Neural cell (in vitro differentiated cells): Measurements from ENCODE around the gene CCM2L. TPM values are rescaled to one million over a fixed set of nuclear protein-coding genes. Genes with fewer than 3 reads are reported as not detected.

Experiments used
- H2AFZ ChIP-seq: fragments of 200-600, 300-800 bp; sonication (generic), shearing (Covaris generic); 2 replicates; pipeline ENCODE4 v1.6.0; 2014; ENCODE audit warnings: low read depth, mild to moderate bottlenecking, antibody characterized with exemption, low read length, moderate library complexity
- H3F3A ChIP-seq: fragments of 200-600 bp; shearing (Covaris generic); 2 replicates; pipeline ENCODE4 v1.6.1; 2016; ENCODE audit warnings: mild to moderate bottlenecking, moderate library complexity, mixed read lengths, antibody characterized with exemption, low read length; ENCODE audit not compliant: insufficient read depth, poor library complexity, severe bottlenecking
- H3K27ac ChIP-seq: fragments of 200-600, 300-800 bp; sonication (generic), shearing (Covaris generic); 2 replicates; pipeline ENCODE4 v1.5.1; 2014; ENCODE audit warnings: mild to moderate bottlenecking, low read length, moderate library complexity
- H3K27me3 ChIP-seq: fragments of 300-800, 200-600 bp; sonication (generic), shearing (Covaris generic); 2 replicates; pipeline ENCODE4 v1.6.0; 2014; ENCODE audit warnings: mild to moderate bottlenecking, low read depth, low read length, moderate library complexity; ENCODE audit not compliant: insufficient read depth
- H3K36me3 ChIP-seq: fragments of 300-800, 200-600 bp; sonication (generic), shearing (Covaris generic); 2 replicates; pipeline ENCODE4 v1.5.1; 2014; ENCODE audit warnings: mild to moderate bottlenecking, antibody characterized with exemption, low read length, moderate library complexity; ENCODE audit not compliant: insufficient read depth
- H3K4me2 ChIP-seq: fragments of 300-800, 200-600 bp; sonication (generic), shearing (Covaris generic); 2 replicates; pipeline ENCODE4 v1.6.0; 2014; ENCODE audit warnings: mild to moderate bottlenecking, low read length
- H3K4me3 ChIP-seq: fragments of 300-800, 200-600 bp; sonication (generic), shearing (Covaris generic); 2 replicates; pipeline ENCODE4 v1.5.1; 2014; ENCODE audit warnings: mild to moderate bottlenecking, low read length, moderate library complexity
- H3K79me2 ChIP-seq: fragments of 200-600 bp; shearing (Covaris generic); replicated peaks from 2 replicates; pipeline ENCODE4 v1.6.0; 2014; ENCODE audit warnings: mild to moderate bottlenecking, low read length, moderate library complexity; ENCODE audit not compliant: insufficient read depth
- H3K9ac ChIP-seq: fragments of 300-800, 200-600 bp; sonication (generic), shearing (Covaris generic); 2 replicates; pipeline ENCODE4 v1.6.1; 2016; ENCODE audit warnings: mild to moderate bottlenecking, low read length, mixed read lengths
- H3K9me2 ChIP-seq: fragments of 200-600 bp; shearing (Covaris generic); 2 replicates; pipeline ENCODE4 v1.6.1; 2016; ENCODE audit warnings: mild to moderate bottlenecking, low read length, mixed read lengths; ENCODE audit not compliant: insufficient read depth
- H3K9me3 ChIP-seq: fragments of 200-600, 300-800 bp; sonication (generic), shearing (Covaris generic); 2 replicates; pipeline ENCODE4 v1.6.1; 2016; ENCODE audit warnings: mild to moderate bottlenecking, mixed run types, low read length, moderate library complexity, mixed read lengths
- H4K20me1 ChIP-seq: fragments of 200-600 bp; shearing (Covaris generic); 2 replicates; pipeline ENCODE4 v1.6.1; 2016; ENCODE audit warnings: mild to moderate bottlenecking, mixed run types; ENCODE audit not compliant: insufficient read depth
- EP300 ChIP-seq: fragments of 450-650 bp; conservative IDR thresholded peaks from 2 replicates; pipeline ENCODE4 v1.6.1; 2014; ENCODE audit warnings: antibody characterized with exemption, mild to moderate bottlenecking, moderate library complexity; ENCODE audit not compliant: poor library complexity, severe bottlenecking
- EZH2 ChIP-seq: fragments of 200-600, 300-800 bp; shearing (Covaris generic), sonication (generic); IDR thresholded peaks from 2 replicates; pipeline ENCODE4 v1.6.1; 2014; ENCODE audit warnings: antibody characterized with exemption, low read length, borderline replicate concordance, mild to moderate bottlenecking; ENCODE audit not compliant: insufficient read depth, poor library complexity, severe bottlenecking
- MXI1 ChIP-seq: fragments of 450-650 bp; conservative IDR thresholded peaks from 2 replicates; pipeline ENCODE4 v1.6.1; 2014; ENCODE audit warnings: antibody characterized with exemption, mild to moderate bottlenecking; ENCODE audit not compliant: poor library complexity, severe bottlenecking
- POLR2AphosphoS5 ChIP-seq: IDR thresholded peaks from 2 replicates; pipeline ENCODE4 v1.6.1; 2012
- RAD21 ChIP-seq: fragments of 450-650 bp; conservative IDR thresholded peaks from 2 replicates; pipeline ENCODE4 v1.6.1; 2014; ENCODE audit warnings: antibody characterized with exemption, mild to moderate bottlenecking, moderate library complexity
- REST ChIP-seq: IDR thresholded peaks from 2 replicates; pipeline ENCODE4 v1.6.1; 2012; ENCODE audit warnings: borderline replicate concordance
- SMC3 ChIP-seq: fragments of 450-650 bp; conservative IDR thresholded peaks from 2 replicates; pipeline ENCODE4 v1.6.1; 2014; ENCODE audit warnings: antibody characterized with exemption, mild to moderate bottlenecking, moderate library complexity; ENCODE audit not compliant: poor library complexity
- TAF1 ChIP-seq: IDR thresholded peaks from 2 replicates; pipeline ENCODE4 v1.6.1; 2012; ENCODE audit warnings: low read depth
- polyA plus RNA-seq: library from polyadenylated mRNA; depleted of rRNA; stranded (reverse); fragments of >200 nt; gene quantifications from 2 replicates; pipeline ENCODE4 v1.2.3, GENCODE V29; 2014
- TF ChIP-seq, protein P1 (sequence below): fragments of 450-650 bp; IDR thresholded peaks from 2 replicates; pipeline ENCODE4 v1.5.1; 2014; ENCODE audit warnings: antibody characterized with exemption, mild to moderate bottlenecking, moderate library complexity; ENCODE audit not compliant: poor library complexity, severe bottlenecking

Gene CCM2L
- polyA plus RNA-seq, 1 donor from 2014 or later, result 3.0 TPM

DNA sequence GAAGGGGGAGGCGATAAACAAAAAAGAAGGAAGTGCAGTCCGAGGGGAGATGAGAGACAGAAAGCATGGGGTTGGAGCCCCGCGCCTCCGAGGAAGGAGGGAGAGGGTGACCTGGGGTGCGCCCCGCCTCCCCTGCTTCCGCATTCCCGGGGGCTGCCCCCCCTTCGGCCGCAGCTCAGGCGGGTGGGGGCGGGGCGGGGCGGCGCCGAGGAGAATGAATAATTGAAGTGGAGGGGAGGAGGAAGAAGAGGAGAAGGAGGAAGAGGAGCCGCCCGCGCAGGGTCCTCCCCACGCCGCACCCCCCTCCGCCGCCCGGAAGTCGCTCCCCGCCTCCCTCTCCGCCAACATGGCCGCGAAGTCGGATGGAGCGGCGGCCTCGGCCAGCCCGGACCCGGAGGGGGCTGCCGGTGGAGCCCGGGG, 42.4 kb upstream of the CCM2L start, which contains the start of gene XKR7:
XKR7 (plus strand) TSS at position 322 of the 420 bp plus-strand sequence; CDS start at position 347, 25 bp downstream.
- peak within 1 kb of the TSS; percentile 83 for H3K9ac ChIP-seq
- no peaks in the 10 kb centered on the region for H3K36me3 ChIP-seq
- H3K27ac ChIP-seq, result peak within 1 kb of the TSS; percentile 88
- no peaks in the 10 kb centered on the region for H3K9me3 ChIP-seq
- peak within 1 kb of the TSS; percentile 93 for H2AFZ ChIP-seq
- no peaks in the 10 kb centered on the region for H3K9me2 ChIP-seq
- no peaks in the 10 kb centered on the region for H4K20me1 ChIP-seq
- peaks cover 16% of the 10 kb centered on the region for H3K27me3 ChIP-seq
- H3K4me2 ChIP-seq, result peak within 1 kb of the TSS; percentile 90
- peaks cover 8% of the 10 kb centered on the region for H3F3A ChIP-seq
- peak within 1 kb of the TSS; percentile 77 for H3K4me3 ChIP-seq
- peaks cover 42% of the 10 kb centered on the region for H3K79me2 ChIP-seq
- TF ChIP-seq EP300 (no peak), POLR2AphosphoS5 (peak; percentile 80), EZH2 (no peak), SMC3 (no peak), RAD21 (no peak), TAF1 (peak; percentile 79), MXI1 (peak; percentile 46), REST (no peak)
- TF ChIP-seq, protein P1, sequence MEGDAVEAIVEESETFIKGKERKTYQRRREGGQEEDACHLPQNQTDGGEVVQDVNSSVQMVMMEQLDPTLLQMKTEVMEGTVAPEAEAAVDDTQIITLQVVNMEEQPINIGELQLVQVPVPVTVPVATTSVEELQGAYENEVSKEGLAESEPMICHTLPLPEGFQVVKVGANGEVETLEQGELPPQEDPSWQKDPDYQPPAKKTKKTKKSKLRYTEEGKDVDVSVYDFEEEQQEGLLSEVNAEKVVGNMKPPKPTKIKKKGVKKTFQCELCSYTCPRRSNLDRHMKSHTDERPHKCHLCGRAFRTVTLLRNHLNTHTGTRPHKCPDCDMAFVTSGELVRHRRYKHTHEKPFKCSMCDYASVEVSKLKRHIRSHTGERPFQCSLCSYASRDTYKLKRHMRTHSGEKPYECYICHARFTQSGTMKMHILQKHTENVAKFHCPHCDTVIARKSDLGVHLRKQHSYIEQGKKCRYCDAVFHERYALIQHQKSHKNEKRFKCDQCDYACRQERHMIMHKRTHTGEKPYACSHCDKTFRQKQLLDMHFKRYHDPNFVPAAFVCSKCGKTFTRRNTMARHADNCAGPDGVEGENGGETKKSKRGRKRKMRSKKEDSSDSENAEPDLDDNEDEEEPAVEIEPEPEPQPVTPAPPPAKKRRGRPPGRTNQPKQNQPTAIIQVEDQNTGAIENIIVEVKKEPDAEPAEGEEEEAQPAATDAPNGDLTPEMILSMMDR, result no peak

DNA sequence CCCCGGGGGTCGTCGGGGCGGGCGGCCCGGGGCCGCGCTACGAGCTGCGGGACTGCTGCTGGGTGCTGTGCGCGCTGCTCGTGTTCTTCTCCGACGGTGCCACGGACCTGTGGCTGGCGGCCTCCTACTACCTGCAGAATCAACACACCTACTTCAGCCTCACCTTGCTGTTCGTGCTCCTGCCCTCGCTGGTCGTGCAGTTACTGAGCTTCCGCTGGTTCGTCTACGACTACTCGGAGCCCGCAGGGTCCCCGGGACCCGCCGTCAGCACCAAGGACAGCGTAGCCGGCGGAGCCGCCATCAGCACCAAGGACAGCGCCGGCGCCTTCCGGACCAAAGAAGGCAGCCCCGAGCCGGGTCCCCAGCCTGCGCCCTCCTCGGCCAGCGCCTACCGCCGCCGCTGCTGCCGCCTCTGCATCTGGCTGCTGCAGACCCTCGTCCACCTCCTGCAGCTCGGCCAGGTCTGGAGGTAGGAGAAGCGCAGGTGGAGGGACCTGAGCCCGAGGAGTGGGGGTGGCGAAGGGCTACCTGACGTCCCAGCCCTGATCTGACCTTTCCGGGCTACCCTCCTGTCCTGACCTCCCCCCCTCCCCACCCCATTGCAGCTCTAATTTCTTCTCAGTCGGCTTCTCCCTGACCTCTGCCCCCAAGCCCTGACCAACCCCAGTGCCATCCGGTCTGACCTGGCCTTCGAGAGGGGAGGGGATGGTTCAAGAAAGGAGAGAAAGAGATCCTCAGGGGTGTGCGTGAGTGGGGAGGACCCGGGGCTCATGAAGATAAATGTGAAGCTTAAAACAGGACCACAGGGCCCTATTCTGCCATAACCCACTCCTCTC, 41.7 kb upstream of the CCM2L start:
- peaks cover 13% of the 10 kb centered on the region for H3K27me3 ChIP-seq
- peak overlapping the region; percentile 77 for H3K4me3 ChIP-seq
- peak overlapping the region; percentile 59 for H3K27ac ChIP-seq
- H3K79me2 ChIP-seq, result peaks cover 42% of the 10 kb centered on the region
- H3K9me2 ChIP-seq, result no peaks in the 10 kb centered on the region
- TF ChIP-seq REST, result peak; percentile 100
- TF ChIP-seq MXI1, result peak; percentile 50
- no peak for TF ChIP-seq POLR2AphosphoS5
- H3F3A ChIP-seq, result peaks cover 8% of the 10 kb centered on the region
- H4K20me1 ChIP-seq, result no peaks in the 10 kb centered on the region
- peak overlapping the region; percentile 83 for H3K9ac ChIP-seq
- H3K36me3 ChIP-seq, result no peaks in the 10 kb centered on the region
- no peaks in the 10 kb centered on the region for H3K9me3 ChIP-seq
- H2AFZ ChIP-seq, result peak overlapping the region; percentile 62
- H3K4me2 ChIP-seq, result peak overlapping the region; percentile 89
